Adrenal gland (tissue), 5 donors: ENCODE data around the gene WASL.

Experiments used
- CTCF ChIP-seq, 6 experiments: fragments of 450-650 bp in 4 of 6; fragments of 200-600 bp in 2 of 6; sonication (generic) in 1 of 6; IDR thresholded peaks; 1 replicate in 5 of 6; 2 replicates in 1 of 6; pipeline versions ENCODE4 v1.5.1 to v1.8.0; 2016 to 2021; ENCODE audit warnings: antibody characterized with exemption in 6 of 6, mild to moderate bottlenecking in 2 of 6, moderate library complexity in 1 of 6
- POLR2A ChIP-seq, 2 donors: fragments of 450-650 bp; IDR thresholded peaks; one replicate each; pipeline ENCODE4 v1.6.1; 2017; ENCODE audit warnings: antibody characterized with exemption in 2 of 2, mild to moderate bottlenecking in 2 of 2, moderate library complexity in 1 of 2
- donor health status: DM: no; HTN: no; CAD: no.

- no peak for TF ChIP-seq CTCF (IDR thresholded peaks at IDR 0.05)
- TF ChIP-seq POLR2A (IDR thresholded peaks at IDR 0.05) = no peak
Measured at GRCh38 chr7:123662293-123662692, 86.5 kb downstream of the WASL start.
